GM21390 (cell line): ENCODE data around the gene BDNF.

ENCODE experiments used
- ATAC-seq: cut with Tn5 transposase; IDR thresholded peaks from one replicate; pipeline ENCODE4 v1.9.1; 2021; ENCODE audit not compliant: unreplicated experiment

BDNF gene

DNA sequence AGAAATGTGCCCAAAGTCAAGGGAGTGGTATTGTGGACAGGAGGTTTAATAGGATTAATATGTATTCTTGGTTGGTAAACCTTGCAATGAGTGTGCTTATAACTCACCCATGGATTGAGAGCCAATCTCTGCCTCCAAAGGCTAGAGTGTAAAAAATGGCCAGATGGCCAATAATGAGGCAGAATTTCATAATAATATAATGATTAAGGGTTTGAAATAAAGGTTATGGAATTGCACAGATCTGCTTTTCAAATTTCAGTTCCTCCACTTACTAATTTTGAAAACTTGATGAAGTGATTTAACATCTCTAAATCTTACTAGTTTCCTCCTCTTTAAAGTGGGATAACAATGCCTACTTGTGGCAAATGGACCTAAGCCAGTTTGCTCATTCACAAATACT is 94.8 kb downstream of the BDNF start:
- no peak for ATAC-seq
